Jurkat, Clone E6-1 (cell line): ENCODE results near the gene PRR36.
A peak's percentile ranks its signal among the peaks of the same experiment; 100 is the strongest.

Experiments
- DNase-seq: peaks from one replicate; pipeline ENCODE4 v3.0.0-alpha.2; 2011; ENCODE audit warnings: low read depth, low spot score
- H3K4me3 ChIP-seq: 2 replicates; pipeline ENCODE4 v1.5.1; 2011; ENCODE audit warnings: mild to moderate bottlenecking, low read length, control low read depth, moderate library complexity

Gene PRR36

GRCh38 chr19:7879111-7879807, 5.1 kb upstream of the PRR36 start:
- no peak for DNase-seq
- H3K4me3 ChIP-seq = no peak overlapping the region

GRCh38 chr19:7877249-7877836, 3.2 kb upstream of the PRR36 start:
- H3K4me3 ChIP-seq = no peak overlapping the region

DNA sequence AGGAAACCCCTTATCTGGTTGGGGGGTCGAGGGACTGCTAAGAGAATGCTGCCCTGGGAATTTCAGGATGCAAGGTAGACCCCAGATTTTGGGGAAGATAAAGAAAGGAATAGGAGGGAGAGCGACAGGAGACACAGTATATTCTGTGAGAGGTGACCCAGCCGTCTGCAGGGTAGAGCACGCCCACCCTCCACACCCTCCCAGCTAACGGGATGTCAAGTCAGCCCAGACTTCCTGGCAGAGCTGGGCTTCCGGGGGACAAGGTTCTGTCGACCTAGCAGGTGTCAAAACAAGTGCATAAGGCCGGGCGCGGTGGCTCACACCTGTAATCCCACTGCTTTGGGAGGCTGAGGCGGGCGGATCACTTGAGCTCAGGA, 695 bp upstream of the PRR36 start:
- H3K4me3 ChIP-seq = peak overlapping the region; percentile 52; the same call in 1 of the 2 replicates
- DNase-seq = no peak

More at GRCh38 chr19:7877249-7877836, 3.2 kb upstream of the PRR36 start:
- DNase-seq = no peak

GRCh38 chr19:7873304-7874075, 700 bp downstream of the PRR36 start:
- peak overlapping the region; percentile 48 for H3K4me3 ChIP-seq
- DNase-seq = no peak

DNA sequence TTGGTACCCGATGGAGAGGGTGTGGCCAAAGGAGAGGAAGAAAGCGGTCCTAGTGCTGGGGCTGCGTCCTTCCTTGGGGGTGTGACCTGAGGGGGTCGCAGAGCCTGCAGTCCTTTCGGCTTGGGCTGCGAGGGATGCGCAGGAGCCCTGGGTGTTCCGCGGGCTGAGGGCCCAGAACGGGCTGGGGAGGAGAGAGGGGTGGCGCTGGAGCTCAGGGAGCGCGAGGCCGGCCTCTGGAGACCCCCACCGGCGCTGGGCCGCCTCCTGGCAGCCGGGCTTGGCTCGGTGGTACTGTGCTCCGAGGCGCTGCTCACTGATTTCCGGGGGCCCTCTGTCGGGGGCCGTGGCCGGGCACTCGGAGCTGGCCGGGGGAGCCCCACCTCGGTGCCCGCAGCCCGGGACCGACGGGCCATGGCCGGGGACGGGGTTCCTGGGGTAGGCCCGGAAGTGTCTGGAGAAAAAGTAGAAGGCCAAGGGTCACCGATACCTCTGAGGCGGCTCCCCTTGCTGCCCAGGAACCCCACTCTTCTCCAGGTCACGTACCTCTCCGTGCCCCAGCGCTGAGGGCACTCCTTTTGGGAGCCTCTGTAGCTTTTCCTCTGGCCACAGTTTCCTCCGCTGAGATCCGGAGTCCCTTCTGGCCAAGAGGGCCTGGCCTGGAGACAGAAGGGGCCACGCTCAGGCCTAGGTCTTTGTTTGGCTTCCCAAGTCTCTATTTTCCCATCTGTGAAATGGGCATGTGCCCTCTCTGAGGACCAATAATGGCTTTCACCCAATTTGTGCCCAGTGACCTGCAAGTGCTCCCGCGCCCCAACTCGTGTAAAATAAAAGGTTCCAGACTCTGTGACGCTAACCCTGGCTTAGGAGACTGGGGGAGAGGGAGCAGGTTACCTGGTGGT, 1.6 kb downstream of the PRR36 start:
- no peak overlapping the region for H3K4me3 ChIP-seq
- no peak for DNase-seq

DNA sequence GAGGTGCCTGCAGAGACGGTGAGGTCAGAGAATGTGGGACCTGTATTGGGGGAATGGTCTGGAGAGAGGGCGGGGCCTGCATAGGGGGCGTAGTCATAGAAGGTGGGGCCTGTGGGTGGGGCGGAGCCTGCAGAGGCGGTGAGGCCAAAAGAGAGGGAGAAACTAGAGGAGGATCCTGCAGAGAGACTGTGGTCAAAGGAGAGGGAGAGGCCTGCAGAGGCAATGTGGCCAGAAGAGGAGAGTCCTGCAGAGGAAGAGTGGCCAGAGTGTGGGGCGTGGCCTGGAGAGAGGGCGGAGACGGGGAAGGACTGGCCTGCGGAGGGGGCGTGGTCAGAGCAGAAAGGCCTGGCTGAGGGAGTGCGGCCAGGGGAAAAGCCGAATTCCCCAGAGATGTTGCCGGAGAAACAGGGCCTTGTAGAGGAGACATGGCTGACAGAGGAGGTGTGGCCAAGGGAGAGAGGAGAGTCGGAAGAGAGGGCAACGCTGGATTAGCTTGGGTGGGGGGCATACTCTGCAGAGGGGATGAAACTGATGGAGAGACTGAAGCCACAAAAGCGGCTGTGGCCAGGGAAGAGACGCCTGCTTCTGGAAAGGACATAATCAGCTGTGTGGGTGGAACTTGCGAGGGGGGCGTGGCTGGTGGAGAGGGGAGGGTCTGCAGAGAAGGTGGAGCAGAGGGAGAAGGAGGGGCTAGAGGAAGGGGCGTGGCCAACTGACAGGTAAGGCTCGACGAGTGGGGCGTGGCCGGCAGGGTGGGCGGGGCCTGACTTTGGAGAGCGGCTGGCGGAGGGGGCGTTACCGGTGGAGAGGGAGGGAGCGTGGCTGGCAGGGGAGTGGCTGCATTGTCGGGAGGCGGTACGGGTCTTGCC, 2.5 kb downstream of the PRR36 start:
- peak; percentile 68 for DNase-seq
- H3K4me3 ChIP-seq = no peak overlapping the region

DNA sequence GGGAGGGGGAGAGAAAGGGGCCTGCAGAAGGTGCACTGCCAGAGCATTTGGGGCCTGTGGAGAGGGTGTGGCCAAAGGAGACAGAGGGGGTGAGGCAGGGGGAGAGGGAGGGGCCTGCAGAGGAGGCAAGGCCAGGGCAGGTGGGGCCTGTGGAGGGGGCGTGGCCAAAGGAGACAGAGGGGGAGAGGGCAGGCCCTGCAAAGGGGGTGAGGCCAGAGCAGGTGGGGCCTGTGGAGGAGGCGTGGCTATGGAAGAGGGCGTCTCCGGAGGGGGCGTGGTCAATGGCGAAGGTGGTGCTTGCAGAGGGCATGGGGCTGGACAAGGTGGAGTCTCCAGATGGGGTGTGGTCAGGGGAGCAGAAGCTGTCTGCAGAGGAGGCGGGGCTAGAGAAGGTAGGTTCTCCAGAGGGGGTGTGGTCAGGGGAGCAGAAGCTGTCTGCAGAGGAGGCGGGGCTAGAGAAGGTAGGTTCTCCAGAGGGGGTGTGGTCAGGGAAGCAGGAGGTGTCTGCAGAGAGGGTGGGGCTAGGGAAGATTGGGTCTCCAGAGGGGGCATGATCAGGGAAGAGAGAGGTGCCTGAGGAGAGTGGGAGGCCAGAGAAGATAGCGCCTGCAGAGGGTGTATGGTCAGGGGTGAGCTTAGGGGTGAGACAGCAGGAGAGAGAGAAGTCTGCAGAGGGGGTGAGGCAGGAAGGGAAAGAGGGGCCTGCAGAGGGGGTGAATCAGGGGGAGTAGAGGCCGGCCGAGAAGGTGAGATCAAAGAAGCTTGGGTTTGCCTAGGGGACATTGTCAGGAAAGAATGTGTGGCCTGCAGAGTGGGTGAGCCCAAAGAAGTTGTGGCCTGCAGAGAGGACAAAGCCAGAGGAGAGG, 3.4 kb downstream of the PRR36 start:
- no peak overlapping the region for H3K4me3 ChIP-seq
- peak; percentile 86 for DNase-seq

GRCh38 chr19:7869910-7870511, 4.2 kb downstream of the PRR36 start:
- no peak overlapping the region for H3K4me3 ChIP-seq
- DNase-seq = peak; percentile 82

GRCh38 chr19:7869453-7869909, 4.7 kb downstream of the PRR36 start:
- no peak for DNase-seq
- H3K4me3 ChIP-seq = peak overlapping the region; percentile 37

DNA sequence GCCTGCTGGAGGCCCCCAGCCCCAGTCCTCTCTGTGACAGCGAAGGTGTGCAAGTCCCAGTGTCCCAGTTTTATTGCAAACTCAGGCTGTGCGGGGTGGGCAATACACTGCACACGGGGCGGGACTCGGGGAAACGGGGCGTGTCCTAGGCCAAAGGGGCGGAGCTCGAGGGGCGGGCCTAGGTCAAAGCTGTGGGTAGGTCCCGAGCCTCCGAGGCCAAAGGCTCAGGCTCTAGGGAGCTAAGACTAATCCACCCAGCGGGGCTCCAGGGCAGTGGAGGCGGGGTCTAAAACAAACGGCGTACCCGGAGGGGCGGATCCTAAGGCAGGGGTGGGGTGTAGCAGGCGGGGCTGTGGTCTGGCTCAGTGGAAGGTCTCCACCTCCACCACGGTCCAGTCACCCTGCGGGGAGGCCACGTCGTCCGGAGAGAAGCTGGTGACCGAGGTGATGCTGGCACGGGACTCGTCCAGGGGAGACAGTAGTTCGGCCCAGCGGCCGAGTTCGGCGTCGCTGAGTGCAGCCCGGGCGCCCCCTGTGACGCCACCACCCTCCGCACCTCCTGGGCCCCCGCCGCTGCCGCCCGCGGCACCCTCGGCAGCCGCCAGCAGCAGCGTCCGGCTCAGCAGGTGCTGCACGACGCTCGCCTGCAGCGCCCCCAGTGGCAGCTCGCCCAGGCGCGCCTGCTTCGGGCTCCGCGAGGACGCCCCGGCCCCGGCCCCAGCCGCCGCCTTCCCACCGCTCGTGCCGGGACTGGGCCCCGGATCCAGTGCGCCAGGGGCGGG, 5.3 kb downstream of the PRR36 start:
- DNase-seq = peak; percentile 76
- peak overlapping the region; percentile 51 for H3K4me3 ChIP-seq

DNA sequence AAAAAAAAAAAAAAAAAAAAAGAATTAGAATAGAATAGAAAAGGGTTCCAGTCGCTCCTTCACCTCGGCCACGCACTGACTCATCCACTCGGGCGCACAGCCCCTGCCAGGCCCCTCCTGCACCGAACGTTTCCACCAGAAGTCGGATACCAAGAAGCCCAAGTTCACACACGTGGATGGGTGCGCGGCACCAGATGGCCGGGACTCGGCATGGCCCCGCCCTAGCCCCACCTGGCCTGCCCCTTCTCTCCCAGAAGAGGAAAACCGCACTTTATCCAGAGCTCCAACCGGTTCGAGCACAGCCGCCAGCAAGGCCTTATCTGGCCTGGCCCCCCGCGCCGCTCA, 5.9 kb downstream of the PRR36 start:
- DNase-seq = no peak
- H3K4me3 ChIP-seq = no peak overlapping the region

DNA sequence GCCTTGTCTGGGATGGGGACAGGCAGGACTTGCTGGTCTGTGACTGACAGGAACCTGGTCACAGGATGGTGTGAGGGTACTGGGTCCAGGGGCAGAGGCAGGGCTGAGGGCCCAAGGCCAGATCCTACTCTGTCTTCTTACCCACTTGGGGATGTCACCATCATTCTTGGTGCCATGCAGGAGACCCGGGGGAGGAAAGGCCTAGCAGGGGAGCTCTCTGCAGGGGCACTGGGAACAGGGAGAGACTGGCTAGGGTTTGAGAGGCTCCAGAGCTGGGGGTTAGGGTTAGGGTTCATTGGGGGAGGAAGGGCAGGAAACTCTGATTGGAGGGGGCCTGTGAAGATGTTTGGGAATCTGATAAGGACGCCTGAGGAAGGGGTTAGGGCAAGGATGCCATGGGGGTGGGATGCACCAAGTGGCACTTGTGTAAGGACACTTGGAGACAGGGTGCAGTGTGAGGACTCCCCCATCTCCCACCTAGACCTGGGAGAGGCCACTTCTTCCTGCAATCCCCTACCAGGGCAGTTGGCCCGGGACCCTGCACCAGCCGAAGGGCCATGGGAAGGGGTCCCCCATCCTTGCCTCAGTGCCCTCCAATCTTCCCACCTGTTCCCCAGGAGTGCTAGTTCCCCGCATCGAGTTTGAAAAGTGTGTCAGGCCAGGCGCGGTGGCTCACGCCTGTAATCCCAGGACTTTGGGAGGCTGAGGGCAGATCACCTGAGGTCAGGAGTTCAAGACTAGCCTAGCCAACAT, 6.9 kb downstream of the PRR36 start:
- no peak for DNase-seq
- no peak overlapping the region for H3K4me3 ChIP-seq

DNA sequence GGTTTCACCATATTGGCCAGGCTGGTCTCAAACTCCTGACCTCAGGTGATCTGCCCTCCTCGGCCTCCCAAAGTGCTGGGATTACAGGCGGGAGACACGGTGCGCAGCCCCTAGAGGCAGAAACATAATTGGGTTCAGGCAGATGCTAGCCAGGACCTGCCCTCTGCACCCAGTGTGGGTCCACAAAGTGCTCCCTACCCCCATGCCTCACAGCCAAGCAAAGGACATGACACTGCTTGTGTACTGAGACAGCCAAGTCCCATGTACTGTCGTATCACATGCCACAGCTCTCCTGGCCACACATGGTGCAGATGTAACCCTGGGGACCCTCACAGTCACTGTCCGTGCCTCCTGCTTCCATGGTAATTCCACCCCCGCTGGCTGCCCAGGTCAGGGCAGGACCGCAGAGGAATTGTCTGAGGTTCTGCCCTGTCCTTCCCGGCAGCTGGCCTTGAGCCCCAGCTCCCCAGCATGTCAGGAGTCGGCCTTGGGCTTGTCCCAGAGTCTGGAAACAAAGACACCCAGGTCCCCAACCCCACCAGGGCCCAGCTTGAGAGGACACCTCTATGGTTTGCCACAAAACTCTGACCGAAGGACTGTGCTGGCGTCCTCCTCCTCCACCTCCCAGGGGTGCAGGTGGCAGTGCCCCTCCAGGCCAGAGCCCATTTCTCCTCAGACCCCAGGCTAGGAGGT, 7.6 kb downstream of the PRR36 start:
- no peak overlapping the region for H3K4me3 ChIP-seq
- no peak for DNase-seq

DNA sequence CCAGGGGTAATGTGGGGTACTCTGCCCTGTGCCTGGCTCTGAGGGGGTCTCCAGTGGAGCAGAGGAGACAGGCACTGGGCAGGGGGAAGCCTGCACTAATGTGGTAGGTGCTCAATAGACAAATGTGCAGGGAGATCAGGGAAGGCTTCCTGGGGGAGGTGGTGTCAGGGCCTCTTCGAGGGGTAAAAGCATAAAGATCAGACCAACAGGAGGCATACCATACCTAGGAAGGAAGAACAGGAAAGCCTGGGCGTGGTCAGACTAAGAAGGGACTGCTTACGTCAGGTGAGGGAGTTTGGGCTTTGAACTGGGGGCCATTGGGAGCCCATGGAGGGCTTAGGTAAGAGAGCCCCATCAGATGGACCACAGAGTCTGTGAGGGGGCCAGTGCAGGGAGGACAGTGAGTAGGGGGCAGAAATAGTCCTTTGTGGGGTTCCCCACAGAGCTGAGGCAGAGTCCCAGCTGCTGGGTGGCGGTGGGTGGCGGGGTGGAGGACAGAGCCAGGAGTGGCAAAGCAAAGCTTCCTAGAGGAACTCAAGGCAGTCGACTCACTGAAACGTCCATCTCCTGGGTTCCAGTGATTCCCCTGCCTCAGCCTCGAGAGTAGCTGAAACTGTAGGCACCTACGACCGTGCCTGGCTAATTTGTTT, 8.8 kb downstream of the PRR36 start:
- no peak overlapping the region for H3K4me3 ChIP-seq
- DNase-seq = no peak

- no peak for DNase-seq
- H3K4me3 ChIP-seq = no peak overlapping the region
These were observed 9.5 kb downstream of the PRR36 start for GRCh38 chr19:7864690-7865074.
